ENCODE measurements around the gene PTPN5.

DNA sequence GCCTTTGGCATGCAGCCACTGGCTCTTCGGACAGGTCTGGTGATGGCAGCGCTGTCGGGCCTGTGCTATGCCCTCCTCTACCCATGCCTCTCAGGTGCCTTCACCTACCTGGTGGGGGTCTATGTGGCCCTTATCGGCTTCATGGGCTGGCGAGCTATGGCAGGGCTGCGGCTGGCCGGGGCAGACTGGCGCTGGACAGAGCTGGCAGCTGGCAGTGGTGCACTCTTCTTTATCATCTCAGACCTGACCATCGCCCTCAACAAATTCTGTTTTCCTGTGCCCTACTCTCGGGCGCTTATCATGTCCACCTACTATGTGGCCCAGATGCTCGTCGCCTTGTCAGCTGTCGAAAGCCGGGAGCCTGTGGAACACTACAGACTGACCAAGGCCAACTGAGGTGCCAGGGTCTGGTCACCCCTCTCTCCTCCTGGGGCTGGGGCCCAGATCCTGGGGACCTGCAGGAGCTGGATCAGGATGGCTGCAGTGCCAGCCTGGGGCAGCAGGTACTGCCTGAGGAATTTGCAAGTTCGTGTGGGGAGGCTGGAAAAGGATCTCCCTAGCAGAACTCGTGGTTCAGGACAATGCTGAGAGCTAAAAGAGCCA, 89.9 kb downstream of the PTPN5 start:
- TF ChIP-seq, protein P1, sequence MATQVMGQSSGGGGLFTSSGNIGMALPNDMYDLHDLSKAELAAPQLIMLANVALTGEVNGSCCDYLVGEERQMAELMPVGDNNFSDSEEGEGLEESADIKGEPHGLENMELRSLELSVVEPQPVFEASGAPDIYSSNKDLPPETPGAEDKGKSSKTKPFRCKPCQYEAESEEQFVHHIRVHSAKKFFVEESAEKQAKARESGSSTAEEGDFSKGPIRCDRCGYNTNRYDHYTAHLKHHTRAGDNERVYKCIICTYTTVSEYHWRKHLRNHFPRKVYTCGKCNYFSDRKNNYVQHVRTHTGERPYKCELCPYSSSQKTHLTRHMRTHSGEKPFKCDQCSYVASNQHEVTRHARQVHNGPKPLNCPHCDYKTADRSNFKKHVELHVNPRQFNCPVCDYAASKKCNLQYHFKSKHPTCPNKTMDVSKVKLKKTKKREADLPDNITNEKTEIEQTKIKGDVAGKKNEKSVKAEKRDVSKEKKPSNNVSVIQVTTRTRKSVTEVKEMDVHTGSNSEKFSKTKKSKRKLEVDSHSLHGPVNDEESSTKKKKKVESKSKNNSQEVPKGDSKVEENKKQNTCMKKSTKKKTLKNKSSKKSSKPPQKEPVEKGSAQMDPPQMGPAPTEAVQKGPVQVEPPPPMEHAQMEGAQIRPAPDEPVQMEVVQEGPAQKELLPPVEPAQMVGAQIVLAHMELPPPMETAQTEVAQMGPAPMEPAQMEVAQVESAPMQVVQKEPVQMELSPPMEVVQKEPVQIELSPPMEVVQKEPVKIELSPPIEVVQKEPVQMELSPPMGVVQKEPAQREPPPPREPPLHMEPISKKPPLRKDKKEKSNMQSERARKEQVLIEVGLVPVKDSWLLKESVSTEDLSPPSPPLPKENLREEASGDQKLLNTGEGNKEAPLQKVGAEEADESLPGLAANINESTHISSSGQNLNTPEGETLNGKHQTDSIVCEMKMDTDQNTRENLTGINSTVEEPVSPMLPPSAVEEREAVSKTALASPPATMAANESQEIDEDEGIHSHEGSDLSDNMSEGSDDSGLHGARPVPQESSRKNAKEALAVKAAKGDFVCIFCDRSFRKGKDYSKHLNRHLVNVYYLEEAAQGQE (IDR thresholded peaks at IDR 0.05; ENCODE audit: insufficient read depth in 1 of 2, low read depth in 2 of 2, low read length in 1 of 2): no peak
- TF ChIP-seq, protein P2, sequence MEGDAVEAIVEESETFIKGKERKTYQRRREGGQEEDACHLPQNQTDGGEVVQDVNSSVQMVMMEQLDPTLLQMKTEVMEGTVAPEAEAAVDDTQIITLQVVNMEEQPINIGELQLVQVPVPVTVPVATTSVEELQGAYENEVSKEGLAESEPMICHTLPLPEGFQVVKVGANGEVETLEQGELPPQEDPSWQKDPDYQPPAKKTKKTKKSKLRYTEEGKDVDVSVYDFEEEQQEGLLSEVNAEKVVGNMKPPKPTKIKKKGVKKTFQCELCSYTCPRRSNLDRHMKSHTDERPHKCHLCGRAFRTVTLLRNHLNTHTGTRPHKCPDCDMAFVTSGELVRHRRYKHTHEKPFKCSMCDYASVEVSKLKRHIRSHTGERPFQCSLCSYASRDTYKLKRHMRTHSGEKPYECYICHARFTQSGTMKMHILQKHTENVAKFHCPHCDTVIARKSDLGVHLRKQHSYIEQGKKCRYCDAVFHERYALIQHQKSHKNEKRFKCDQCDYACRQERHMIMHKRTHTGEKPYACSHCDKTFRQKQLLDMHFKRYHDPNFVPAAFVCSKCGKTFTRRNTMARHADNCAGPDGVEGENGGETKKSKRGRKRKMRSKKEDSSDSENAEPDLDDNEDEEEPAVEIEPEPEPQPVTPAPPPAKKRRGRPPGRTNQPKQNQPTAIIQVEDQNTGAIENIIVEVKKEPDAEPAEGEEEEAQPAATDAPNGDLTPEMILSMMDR (IDR thresholded peaks at IDR 0.05): no peak
- no peak for TF ChIP-seq POLR2AphosphoS5 (IDR thresholded peaks at IDR 0.05; ENCODE audit: low read depth, low read length)
